HepG2 (cell line): ENCODE data around the gene NCKAP1. TPM values are rescaled to one million over a fixed set of nuclear protein-coding genes. Genes with fewer than 3 reads are reported as not detected.

Experiments used
- ATAC-seq: fragments of 200-7000 bp; cut with Tn5 transposase; 3 replicates; pipeline ENCODE4 v1.9.1; 2020; ENCODE audit warnings: mild to moderate bottlenecking, moderate library complexity
- BruUV-seq: library from RNA; stranded (reverse); fragments of 400-500 nt; replicated peaks from 2 replicates; lab custom pipeline; 2021; lab: Mats Ljungman, UMichigan
- CTCF ChIA-PET: fragments of 300-600 bp; formaldehyde crosslinking; extraction: SDS; loops from one replicate; lab custom pipeline; 2021; ENCODE audit warnings: low total read pairs, inconsistent platforms, low intra/inter-chr PET ratio; lab: Yijun Ruan, JAX
- POLR2A ChIA-PET: fragments of 350-600 bp; sonication (Branson Sonifier 250); formaldehyde crosslinking; loops from one replicate; lab custom pipeline; 2020; ENCODE audit warnings: antibody characterized with exemption, inconsistent platforms; lab: Yijun Ruan, JAX
- DNase-seq: peaks from one replicate; pipeline ENCODE4 v3.0.0-alpha.2; 2015; ENCODE audit warnings: low spot score
- FAIRE-seq: peaks from 3 replicates; lab custom pipeline; 2011; peaks lifted over from hg19 to GRCh38; lab: Jason Lieb, UNC
- H2AFZ ChIP-seq: one replicate; pipeline ENCODE4 v1.6.1; 2011; ENCODE audit warnings: low read length, inconsistent platforms
- H3K27ac ChIP-seq: fragments of 300-600 bp; 3 replicates; pipeline ENCODE4 v1.8.0; 2011; ENCODE audit warnings: mixed run types, mild to moderate bottlenecking, mixed read lengths, low read length, inconsistent platforms; ENCODE audit not compliant: insufficient read depth; ENCODE audit errors: extremely low read length
- H3K27me3 ChIP-seq, 2 experiments: fragments of 200-600 bp in 1 of 2; 2 replicates in 1 of 2; 3 replicates in 1 of 2; pipeline versions ENCODE4 v1.6.0 to v1.8.0; 2011; ENCODE audit warnings: low read length in 2 of 2, mild to moderate bottlenecking in 2 of 2, moderate library complexity in 2 of 2, inconsistent platforms in 1 of 2; ENCODE audit not compliant: insufficient read depth in 2 of 2, control insufficient read depth in 1 of 2
- H3K36me3 ChIP-seq, 2 experiments: fragments of 200-600 bp in 1 of 2; replicated peaks in 1 of 2; 2 replicates in 1 of 2; 3 replicates in 1 of 2; pipeline versions ENCODE4 v1.5.1 to v1.8.0; 2011; ENCODE audit warnings: low read length in 2 of 2, inconsistent platforms in 1 of 2; ENCODE audit not compliant: insufficient read depth in 2 of 2, control insufficient read depth in 1 of 2
- H3K4me1 ChIP-seq: 2 replicates; pipeline ENCODE4 v1.5.1; 2012; ENCODE audit warnings: low read length, inconsistent platforms; ENCODE audit not compliant: insufficient read depth
- H3K4me2 ChIP-seq: 2 replicates; pipeline ENCODE4 v1.6.0; 2011; ENCODE audit warnings: low read depth, low read length, inconsistent platforms
- H3K4me3 ChIP-seq, 3 experiments: fragments of 200-600 bp in 1 of 3; sonication (generic), shearing (Covaris generic) in 1 of 3; replicated peaks in 1 of 3; 2 replicates each; pipeline ENCODE4 v1.5.1; 2011 to 2016; ENCODE audit warnings: low read length in 3 of 3, inconsistent platforms in 2 of 3, low read depth in 2 of 3, mild to moderate bottlenecking in 2 of 3, control low read depth in 1 of 3, mixed read lengths in 1 of 3; ENCODE audit not compliant: insufficient read depth in 1 of 3
- H3K79me2 ChIP-seq: one replicate; pipeline ENCODE4 v1.6.1; 2011; ENCODE audit warnings: low read length, inconsistent platforms; ENCODE audit not compliant: insufficient read depth
- H3K9ac ChIP-seq: 2 replicates; pipeline ENCODE4 v1.6.0; 2011; ENCODE audit warnings: mild to moderate bottlenecking, low read depth, low read length, inconsistent platforms; ENCODE audit not compliant: insufficient read depth
- H3K9me3 ChIP-seq: 2 replicates; pipeline ENCODE4 v1.5.1; 2012; ENCODE audit warnings: mild to moderate bottlenecking, low read length
- H4K20me1 ChIP-seq: 2 replicates; pipeline ENCODE4 v1.6.0; 2011; ENCODE audit warnings: inconsistent platforms, mild to moderate bottlenecking, low read length, moderate library complexity; ENCODE audit not compliant: insufficient read depth
- ARNT ChIP-seq: fragments of 450-650 bp; IDR thresholded peaks from 2 replicates; pipeline ENCODE4 v1.6.1; 2017
- CEBPG ChIP-seq: IDR thresholded peaks from 2 replicates; pipeline ENCODE4 v1.6.1; 2016
- CENPX ChIP-seq: sonication (generic); formaldehyde crosslinking; IDR thresholded peaks from 2 replicates; pipeline ENCODE4 v1.9.0; 2021; ENCODE audit warnings: mild to moderate bottlenecking, missing genetic modification reagents, moderate library complexity
- CSRNP1 ChIP-seq: sonication (generic); formaldehyde crosslinking; IDR thresholded peaks from 2 replicates; pipeline ENCODE4 v1.8.1; 2023; ENCODE audit warnings: mild to moderate bottlenecking, missing genetic modification reagents
- KLF6 ChIP-seq: IDR thresholded peaks from 2 replicates; pipeline ENCODE4 v1.8.0; 2016; ENCODE audit warnings: missing biosample characterization, missing genetic modification reagents
- SALL1 ChIP-seq: sonication (generic); formaldehyde crosslinking; IDR thresholded peaks from 2 replicates; pipeline ENCODE4 v1.8.0; 2022; ENCODE audit warnings: mild to moderate bottlenecking, missing genetic modification reagents
- SP5 ChIP-seq: IDR thresholded peaks from 2 replicates; pipeline ENCODE4 v1.6.1; 2016; ENCODE audit warnings: low read depth, borderline replicate concordance
- XRCC5 ChIP-seq: fragments of 200-400 bp; formaldehyde crosslinking; optimal IDR thresholded peaks from 2 replicates; pipeline ENCODE3; 2017; ENCODE audit warnings: mild to moderate bottlenecking, low read length
- ZNF280B ChIP-seq: sonication (generic); formaldehyde crosslinking; IDR thresholded peaks from 2 replicates; pipeline ENCODE4 v1.5.0; 2020; ENCODE audit warnings: missing genetic modification reagents, mild to moderate bottlenecking, borderline replicate concordance
- ZNF292 ChIP-seq: sonication (generic); formaldehyde crosslinking; IDR thresholded peaks from 2 replicates; pipeline ENCODE4 v1.8.1; 2022; ENCODE audit warnings: mild to moderate bottlenecking, low read depth, missing genetic modification reagents, borderline replicate concordance
- ZNF546 ChIP-seq: sonication (generic); formaldehyde crosslinking; conservative IDR thresholded peaks from 2 replicates; pipeline ENCODE4 v1.8.1; 2023; ENCODE audit warnings: mild to moderate bottlenecking, missing genetic modification reagents
- ZNF563 ChIP-seq: sonication (generic); formaldehyde crosslinking; IDR thresholded peaks from 2 replicates; pipeline ENCODE4 v1.8.0; 2022; ENCODE audit warnings: mild to moderate bottlenecking, moderate library complexity, missing genetic modification reagents
- ZNF639 ChIP-seq: conservative IDR thresholded peaks from 2 replicates; pipeline ENCODE4 v1.6.1; 2018; ENCODE audit warnings: missing genetic modification reagents
- WGBS: methylation state at CpG from one replicate; pipeline ENCODE4 v1.1.6; 2017; ENCODE audit warnings: low lambda C conversion rate; 5-methylcytosine and 5-hydroxymethylcytosine counted together
- in situ Hi-C: cut with HindIII; loops from 2 replicates; pipeline ENCODE4 v1.10.0; 2017; ENCODE audit warnings: low pct_unique_long_range_greater_than_20kb; ENCODE audit not compliant: extremely low pct_ligation_motif_present
- intact Hi-C: fragments of 100-400 bp; cut with micrococcal nuclease; formaldehyde crosslinking; loops from one replicate; pipeline ENCODE4 v1.10.0; 2022; ENCODE audit not compliant: unreplicated experiment
- polyA plus RNA-seq, 8 experiments: library from polyadenylated mRNA; depleted of rRNA in 3 of 8; stranded (reverse) in 7 of 8; unstranded in 1 of 8; fragments of >200 nt; fragmentation: Illumina TruSeq in 4 of 8; extraction: Trizol in 4 of 8; gene quantifications; 2 replicates each; pipeline versions ENCODE4 v1.2.1 to v1.2.3, GENCODE V29; 2011 to 2016; ENCODE audit warnings: low read depth in 4 of 8, missing spikeins in 1 of 8, mixed read lengths in 1 of 8; ENCODE audit not compliant: insufficient read depth in 1 of 8
- total RNA-seq, 5 experiments: library from RNA; depleted of rRNA; stranded (reverse); fragments of >200 nt; fragmentation: Illumina TruSeq; extraction: Trizol; gene quantifications; 2 replicates each; pipeline ENCODE4 v1.2.3, GENCODE V29; 2016; ENCODE audit warnings: low read depth in 1 of 5
- TF ChIP-seq, protein P1 (sequence below): sonication (generic); formaldehyde crosslinking; IDR thresholded peaks from 2 replicates; pipeline ENCODE4 v1.4.0; 2020; ENCODE audit warnings: mild to moderate bottlenecking, low read depth, missing genetic modification reagents

Gene NCKAP1
- total and polyA plus RNA-seq, 2 of the 13 experiments (the other 11 are each of a cell fraction or from before 2014, with no cell fraction given), result 72.1 to 96.3 TPM

- ChIA-PET POLR2A (no interaction called here), CTCF (no interaction called here)
- intact Hi-C loops (loop anchor here (5.0 kb wide), 1 partner anchor 46 kb away; no protein-coding TSS in a partner anchor), in situ Hi-C loops (no loop called here)
- H3K36me3 ChIP-seq, result no peaks in the 10 kb centered on the region
- peak within 1 kb of the TSS; percentile 76 for H3K4me2 ChIP-seq
- H3K4me1 ChIP-seq, result peaks cover 34% of the 10 kb centered on the region
- ATAC-seq (peak; percentile 93), FAIRE-seq (no peak), DNase-seq (peak; percentile 28)
- BruUV-seq, result no TSS peak
- no peak within 1 kb of the TSS for H3K27ac ChIP-seq
- WGBS, result 18% methylated on average over 43 of the region's 57 CpGs
- no peaks in the 10 kb centered on the region for H3K79me2 ChIP-seq
- H3K4me3 ChIP-seq, result peak within 1 kb of the TSS; percentile 42 to 68 (median 60)
- H3K9ac ChIP-seq, result peak within 1 kb of the TSS; percentile 51
- no peaks in the 10 kb centered on the region for H3K9me3 ChIP-seq
- peaks cover 3 to 20% of the 10 kb centered on the region in 2 experiments; a peak in 2 of 5 replicates for H3K27me3 ChIP-seq
- peak within 1 kb of the TSS; percentile 3 for H2AFZ ChIP-seq
- no peaks in the 10 kb centered on the region for H4K20me1 ChIP-seq
- TF ChIP-seq CENPX (CRISPR knock-in tag) (no peak), XRCC5 (no peak), ZNF563 (CRISPR knock-in tag) (peak; percentile 58; the same call in 1 of the 2 replicates), SALL1 (CRISPR knock-in tag) (peak; percentile 50; the same call in 1 of the 2 replicates), ZNF280B (CRISPR knock-in tag) (0 out of 2 replicates have a peak, but pooled peaks have one; percentile 34), ZNF292 (CRISPR knock-in tag) (0 out of 2 replicates have a peak, but pooled peaks have one; percentile 43), CEBPG (no peak), ZNF546 (CRISPR knock-in tag) (peak; percentile 79; the same call in 1 of the 2 replicates), ZNF639 (CRISPR knock-in tag) (no peak), ARNT (no peak), SP5 (peak; percentile 48), CSRNP1 (CRISPR knock-in tag) (0 out of 2 replicates have a peak, but pooled peaks have one; percentile 52), KLF6 (CRISPR knock-in tag) (0 out of 2 replicates have a peak, but pooled peaks have one; percentile 21)
- TF ChIP-seq, protein P1, sequence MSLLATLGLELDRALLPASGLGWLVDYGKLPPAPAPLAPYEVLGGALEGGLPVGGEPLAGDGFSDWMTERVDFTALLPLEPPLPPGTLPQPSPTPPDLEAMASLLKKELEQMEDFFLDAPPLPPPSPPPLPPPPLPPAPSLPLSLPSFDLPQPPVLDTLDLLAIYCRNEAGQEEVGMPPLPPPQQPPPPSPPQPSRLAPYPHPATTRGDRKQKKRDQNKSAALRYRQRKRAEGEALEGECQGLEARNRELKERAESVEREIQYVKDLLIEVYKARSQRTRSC (CRISPR knock-in tag), result no peak
These were observed 171.5 kb downstream of the NCKAP1 start, which contains the start of gene FRZB for GRCh38 chr2:182866461-182867406. FRZB (minus strand) TSS chr2:182866637; CDS start chr2:182866552, 85 bp downstream.
